Activated naive CD4-positive, alpha-beta T cell treated with Interleukin-2 at 50 U/mL for 16 hours (primary cell): ENCODE measurements around the gene CEL.
"Not testable (repeated sequence)": the region's sequence is repeated elsewhere in the genome, so short reads cannot be mapped to it uniquely, and the experiment has no call there.

ENCODE experiments used
- DNase-seq: peaks from one replicate; pipeline ENCODE4 v3.0.0-alpha.2; 2020

The CEL gene

DNA sequence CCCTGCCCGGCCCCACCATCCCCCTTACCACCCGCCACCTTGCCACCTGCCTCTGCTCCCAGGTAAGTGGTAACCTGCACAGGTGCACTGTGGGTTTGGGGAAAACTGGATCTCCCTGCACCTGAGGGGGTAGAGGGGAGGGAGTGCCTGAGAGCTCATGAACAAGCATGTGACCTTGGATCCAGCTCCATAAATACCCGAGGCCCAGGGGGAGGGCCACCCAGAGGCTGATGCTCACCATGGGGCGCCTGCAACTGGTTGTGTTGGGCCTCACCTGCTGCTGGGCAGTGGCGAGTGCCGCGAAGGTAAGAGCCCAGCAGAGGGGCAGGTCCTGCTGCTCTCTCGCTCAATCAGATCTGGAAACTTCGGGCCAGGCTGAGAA is at the start of gene CEL:
Gene CEL (plus strand): TSS at position 218 of the 382 bp plus-strand sequence. CDS start 22 bp downstream, at position 240.
- not testable (repeated sequence) for DNase-seq

DNA sequence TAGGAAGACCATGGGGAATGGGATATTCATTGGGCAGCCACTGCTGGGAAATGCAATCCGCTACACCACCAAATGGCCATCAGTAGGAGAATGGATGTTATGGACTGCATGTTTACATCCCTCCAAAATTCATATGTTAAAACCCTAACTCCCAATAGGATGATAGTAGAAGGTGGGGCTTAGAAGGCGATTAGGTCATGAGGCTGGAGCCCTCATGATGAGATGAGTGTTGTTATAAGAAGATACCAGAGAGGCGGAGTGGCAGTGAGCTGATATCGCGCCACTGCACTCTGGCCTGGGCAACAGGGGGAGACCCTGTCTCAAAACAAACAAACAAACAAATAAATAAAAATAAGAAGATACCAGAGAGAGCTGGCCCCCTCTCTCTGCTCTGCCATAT is 47.1 kb upstream of the CEL start:
- DNase-seq: no peak

DNA sequence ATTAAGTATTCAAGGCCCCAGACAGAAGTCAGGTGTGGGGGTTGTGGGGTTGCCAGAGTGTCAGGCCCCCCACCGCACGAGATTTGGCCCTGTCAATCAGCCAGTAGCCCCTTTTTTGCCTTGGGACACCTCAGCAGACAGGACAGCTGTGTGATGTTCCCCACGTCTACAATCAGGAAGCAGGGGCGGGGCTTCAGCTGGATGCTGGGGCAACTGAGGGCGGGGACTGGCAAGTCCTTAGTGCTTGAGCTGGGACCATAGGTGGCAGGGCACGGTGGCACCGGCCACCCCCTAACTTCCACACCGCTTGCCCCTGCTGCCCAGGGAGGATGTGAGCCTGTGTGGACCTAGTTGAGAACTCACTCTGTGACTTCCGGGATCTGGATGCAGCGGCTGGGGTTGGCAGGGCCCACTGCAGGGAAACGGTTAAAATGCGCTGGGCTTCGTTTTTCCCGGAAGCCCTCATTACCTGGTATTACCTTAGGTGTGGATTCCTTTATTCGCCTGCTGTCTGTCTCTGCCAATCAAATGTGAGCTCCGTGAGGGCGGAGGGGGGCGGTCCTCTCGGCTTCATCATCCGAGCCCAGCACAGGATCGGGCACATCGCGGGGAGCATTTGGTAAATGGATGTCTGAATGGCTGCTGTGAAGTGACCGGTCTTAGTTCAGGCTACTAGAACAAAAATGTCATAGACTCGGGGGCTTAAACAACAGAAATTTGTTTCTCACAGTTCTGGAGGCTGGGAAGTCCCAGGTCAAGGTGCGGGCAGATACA is 38.5 kb upstream of the CEL start:
- DNase-seq: peak; percentile 35

DNA sequence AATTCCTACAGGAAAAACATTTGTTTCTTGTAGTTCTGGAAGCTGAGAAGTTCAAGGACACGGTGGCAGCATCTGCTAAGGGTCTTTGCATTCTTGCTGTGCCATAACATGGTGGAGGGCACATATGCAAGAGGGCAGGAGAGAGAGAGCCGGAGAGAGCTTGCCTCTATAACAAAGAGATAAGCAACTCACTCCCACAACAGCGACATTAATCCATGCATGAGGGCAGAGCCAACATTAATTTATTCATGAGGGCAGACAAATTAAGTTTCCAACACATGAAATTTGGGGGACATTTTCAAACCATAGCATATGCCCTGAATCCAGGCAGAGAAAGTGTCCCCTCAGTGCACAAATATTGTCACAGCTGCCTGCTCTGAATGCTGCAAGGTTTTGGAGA is 35.4 kb upstream of the CEL start:
- DNase-seq: no peak

DNA sequence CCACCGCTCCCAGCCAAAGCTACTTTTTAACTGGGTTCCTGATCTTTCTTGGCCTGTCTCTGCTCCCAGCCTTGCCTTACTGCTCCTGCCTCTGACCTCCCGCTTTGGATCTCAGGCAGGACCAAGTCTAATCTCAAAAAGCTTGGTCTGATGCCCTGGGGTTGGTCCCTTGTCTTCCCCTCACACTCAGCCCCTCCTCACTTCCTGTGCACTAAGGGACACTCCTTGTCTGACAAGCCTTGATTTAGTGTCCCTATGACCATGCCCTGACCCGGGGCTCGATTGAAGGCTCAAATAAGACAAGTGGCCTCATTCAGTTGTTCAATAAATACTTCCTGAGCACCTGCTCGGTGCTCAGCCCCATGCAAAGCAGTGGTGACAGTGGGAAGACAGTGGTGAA is 34.6 kb upstream of the CEL start:
- DNase-seq: no peak

DNA sequence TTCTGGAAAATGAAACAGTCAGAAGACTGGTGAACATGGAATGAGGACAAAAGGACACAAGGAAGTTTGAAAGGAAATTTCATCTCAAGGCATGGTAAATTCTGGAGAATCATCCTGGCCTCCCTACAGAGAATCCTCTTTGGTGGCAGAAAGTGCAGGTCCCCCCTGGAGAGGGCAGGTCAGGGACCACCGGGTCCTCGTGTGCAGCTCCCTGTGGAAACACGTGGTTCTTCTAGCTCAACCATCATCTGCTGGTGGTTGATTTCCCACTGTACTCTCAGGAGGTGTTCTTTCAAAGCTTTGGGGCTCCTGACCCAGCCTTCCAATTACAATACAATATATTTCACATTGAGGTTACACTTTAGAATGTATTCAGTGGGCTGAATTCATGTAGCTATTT is 33.6 kb upstream of the CEL start:
- no peak for DNase-seq

DNA sequence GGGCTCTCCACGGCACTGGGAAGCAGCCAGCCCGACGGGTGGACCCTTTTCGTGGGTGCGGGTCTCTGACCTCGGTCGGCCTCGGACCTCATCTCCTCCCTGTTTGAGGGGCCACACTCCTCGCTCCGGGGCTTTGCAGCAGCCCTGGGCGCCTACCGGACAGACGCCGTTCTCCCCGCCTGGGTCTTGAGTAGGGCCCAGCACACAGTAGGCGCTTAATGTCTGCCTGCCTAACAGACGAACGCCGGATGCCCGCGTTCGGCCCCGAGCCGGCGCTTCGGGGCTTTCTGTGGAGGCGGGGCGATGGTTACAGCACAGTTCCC is 31.8 kb upstream of the CEL start:
- DNase-seq: no peak

DNA sequence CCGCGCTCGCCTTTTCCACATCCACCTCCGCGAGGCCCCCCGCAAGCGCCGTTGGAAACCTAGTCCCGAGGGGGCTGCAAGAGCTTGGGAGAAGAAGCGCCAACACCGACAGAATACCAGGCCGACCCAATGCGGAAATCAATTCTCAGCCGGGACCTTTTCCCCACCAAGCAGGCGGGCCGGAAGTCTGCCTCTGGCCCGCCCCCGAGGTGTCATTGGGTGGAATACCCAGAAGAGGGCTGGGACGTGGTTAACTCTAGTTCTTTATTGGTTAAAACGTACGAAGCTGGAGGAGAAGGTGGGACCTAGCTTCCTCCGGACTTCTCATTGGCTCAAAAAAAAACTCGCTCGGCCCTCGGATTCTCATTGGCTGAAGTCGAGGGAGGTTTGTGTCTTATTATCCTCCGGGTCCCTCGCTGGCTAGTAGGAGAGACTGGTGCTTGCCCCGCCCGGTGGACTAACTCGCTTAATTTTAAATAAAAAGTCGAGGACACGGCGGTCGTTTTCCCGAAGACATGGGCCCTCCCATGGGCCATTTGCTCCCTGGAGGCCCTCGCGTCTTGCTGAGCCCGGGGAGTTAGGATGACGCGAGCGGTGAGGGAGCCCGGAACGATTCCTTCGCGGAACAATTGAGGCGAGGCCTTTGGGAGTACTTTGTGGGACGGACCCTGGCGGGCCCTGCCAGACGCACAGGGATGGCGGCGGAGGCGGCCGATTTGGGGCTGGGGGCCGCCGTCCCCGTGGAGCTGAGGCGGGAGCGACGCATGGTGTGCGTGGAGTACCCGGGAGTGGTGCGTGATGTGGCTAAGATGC is 31.3 kb upstream of the CEL start, which contains the start of gene GTF3C5:
Gene GTF3C5 (plus strand): TSS at position 681 of the 813 bp plus-strand sequence. CDS start 15 bp downstream, at position 696.
- DNase-seq: peak; percentile 93

DNA sequence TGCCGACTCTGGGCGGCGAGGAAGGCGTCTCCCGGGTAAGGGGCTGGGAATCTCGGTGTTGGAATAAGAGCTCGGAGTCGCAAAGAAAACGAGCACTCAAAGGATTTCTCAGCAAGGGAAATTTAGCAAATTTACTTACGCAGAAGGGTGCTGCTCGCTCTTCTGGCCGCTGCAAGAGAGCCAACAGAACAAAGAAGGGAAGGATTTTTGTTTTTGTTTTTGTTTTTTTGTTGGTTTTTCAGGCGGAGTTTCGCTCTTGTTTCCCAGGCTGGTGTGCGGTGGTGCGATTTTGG is 30.7 kb upstream of the CEL start:
- DNase-seq: no peak

DNA sequence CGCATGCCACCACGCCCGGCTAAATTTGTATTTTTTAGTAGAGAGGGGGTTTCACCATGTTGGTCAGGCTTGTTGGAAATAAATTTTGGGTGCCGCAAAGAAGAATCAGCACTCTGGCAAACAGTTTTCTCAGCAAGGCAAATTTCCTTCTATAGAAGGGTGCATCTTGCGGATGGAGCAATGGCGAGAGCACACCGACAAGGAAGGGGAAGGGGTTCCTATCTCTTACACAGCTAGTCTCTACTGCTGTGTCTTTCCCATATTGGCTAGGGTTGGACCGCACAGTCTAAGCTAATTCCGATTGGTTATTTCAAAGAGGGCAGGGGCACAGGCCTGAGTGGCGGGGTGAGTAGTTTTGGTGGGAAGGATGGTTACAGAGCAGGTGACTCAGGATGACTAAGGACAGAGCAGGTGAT is 30.3 kb upstream of the CEL start:
- no peak for DNase-seq

DNA sequence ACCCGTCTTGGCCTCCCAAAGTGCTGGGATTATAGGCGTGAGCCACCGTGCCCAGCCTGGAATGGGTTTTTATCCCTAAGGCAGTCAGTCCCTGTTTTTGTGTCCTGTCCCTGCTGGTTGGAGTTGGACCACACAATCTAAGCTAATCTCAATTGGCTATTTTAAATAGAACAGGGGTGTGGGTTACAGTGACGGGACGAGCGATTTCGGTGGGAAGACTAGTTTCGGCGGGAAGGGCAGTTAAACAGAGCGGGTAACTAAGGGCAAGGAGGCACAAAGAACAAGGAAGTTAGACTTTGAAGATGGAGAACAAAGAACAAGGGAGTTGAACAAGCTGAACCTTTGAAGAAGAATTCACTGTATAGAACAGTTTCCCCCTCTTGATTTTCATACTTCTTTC is 29.6 kb upstream of the CEL start:
- DNase-seq: no peak

DNA sequence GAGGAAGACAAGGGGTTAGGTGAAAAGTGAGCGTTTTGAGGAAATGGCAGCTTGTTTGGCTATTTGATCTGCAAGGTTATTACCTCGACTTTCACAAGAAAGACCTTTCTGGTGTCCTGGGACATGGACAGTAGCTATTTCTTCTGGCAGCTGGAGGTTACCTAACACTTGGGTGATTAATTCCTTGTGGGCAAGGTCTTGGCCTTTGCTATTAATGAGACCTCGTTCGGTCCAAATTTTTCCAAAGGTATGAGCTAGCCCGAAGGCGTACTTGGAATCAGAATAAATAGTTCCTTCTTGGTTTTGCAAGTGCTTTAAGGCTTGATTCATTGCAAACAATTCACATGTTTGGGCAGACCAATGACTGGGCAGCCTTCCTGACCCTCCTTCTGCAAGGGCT is 26.1 kb upstream of the CEL start:
- no peak for DNase-seq

DNA sequence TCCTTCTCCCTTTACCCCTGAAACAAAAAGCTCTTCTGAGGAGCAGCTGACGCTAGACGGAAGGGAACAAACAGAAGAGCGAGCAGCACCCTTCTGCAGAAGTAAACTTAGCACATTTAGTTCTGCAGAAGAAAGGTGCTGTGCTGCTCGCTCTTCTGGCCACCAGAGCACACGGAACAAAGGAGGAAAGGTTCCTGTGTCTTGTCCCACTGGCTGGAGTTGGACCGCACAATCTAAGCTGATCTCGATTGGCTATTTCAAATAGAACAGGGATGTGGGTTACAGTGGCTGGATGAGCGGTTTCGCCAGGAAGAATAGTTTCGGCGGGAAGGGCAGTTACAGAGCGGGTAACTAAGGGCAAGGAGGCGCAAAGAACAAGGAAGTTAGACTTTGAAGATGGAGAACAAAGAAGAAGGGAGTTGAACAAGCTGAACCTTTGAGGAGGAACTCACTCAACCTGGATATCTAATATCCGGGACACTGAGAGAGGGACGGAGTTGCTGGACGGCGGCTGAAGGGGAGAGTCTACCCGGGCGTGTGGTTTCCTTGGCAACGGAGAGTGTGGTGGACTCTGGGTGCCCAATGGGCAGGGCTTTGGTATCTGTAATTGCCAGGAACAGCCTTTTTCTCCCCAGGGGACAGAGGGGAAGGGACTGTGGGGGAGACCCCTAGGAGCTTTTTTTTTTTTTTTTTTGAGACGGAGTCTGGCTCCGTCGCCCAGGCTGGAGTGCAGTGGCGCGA is 23.8 kb upstream of the CEL start:
- no peak for DNase-seq

DNA sequence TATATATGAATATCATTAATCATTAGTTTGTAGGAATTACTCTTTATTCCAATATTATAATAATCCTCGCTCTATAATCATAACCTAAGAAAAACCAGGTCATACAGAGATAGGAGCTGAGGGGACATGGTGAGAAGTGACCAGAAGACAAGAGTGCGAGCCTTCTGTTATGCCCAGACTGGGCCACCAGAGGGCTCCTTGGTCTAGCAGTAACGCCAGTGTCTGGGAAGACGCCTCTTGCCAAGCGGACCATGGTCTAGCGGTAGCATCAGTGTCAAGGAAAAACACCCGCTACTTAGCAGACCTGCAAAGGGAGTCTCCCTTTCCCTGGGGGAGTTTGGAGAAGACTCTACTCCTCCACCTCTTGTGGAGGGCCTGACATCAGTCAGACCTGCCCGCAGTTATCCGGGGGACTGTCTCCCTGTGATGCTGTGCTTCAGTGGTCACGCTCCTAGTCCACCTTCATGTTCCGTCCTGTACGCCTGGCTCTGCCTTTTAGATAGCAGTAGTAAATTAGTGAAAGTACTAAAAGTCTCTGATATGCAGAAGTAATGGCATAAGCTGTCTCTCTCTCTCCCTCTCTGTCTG is 20.8 kb upstream of the CEL start:
- peak; percentile 53 for DNase-seq

DNA sequence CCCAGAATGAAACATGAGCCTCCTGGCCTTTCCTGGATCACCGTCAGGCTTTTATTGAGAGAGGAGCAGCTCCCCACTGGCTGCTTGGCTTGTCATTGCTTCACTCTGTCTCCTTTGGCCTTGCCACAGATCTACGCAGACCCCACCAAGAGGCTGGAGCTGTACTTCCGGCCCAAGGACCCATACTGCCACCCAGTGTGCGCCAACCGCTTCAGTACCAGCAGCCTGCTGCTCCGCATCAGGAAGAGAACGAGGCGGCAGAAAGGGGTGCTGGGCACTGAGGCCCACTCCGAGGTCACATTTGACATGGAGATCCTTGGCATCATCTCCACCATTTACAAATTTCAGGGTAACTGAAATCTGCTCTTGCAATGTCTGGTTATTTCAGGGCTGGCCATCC is 19.8 kb upstream of the CEL start:
- no peak for DNase-seq

DNA sequence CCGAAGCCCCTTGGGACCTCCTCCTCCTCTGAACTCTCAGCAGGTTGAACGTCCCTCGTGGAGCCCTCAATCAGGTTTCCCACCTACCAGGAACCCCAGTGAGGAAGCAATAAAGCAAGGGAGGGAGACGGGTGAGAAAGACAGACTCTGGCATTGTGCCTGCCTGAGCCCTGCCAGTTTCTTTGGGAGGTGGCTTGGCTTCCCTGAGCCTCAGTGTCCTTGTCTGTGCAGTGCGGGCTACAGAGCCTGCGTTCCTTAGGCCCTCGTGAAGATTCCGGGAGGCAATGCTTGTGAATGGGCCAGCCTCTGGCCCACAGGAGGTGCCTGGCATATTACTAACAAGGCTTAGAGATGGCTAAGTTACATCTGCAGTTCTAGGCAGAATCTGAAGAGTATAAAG is 19.1 kb upstream of the CEL start:
- DNase-seq: no peak

DNA sequence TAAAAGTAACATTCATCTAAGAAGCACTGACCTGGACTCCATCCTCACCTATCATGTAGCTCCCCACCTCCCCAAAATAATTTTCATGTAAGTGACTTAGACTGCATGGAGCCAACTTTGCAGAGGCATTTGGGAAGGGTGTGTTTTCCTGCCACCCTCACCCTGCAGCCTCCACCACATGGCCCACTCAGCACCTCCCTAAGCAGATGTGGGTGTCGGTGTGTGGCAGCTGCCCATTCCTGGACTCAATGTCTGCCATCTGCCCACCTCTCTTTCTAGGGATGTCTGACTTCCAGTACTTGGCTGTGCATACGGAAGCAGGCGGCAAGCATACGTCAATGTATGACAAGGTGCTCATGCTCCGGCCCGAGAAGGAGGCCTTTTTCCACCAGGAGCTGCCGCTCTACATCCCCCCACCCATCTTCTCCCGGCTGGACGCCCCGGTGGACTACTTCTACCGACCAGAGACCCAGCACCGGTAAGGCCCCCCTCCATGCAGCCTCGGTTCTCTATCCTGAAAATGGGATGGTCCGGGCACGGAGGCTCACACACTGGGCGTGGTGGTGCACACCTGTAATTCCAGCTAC is 18.2 kb upstream of the CEL start:
- no peak for DNase-seq

DNA sequence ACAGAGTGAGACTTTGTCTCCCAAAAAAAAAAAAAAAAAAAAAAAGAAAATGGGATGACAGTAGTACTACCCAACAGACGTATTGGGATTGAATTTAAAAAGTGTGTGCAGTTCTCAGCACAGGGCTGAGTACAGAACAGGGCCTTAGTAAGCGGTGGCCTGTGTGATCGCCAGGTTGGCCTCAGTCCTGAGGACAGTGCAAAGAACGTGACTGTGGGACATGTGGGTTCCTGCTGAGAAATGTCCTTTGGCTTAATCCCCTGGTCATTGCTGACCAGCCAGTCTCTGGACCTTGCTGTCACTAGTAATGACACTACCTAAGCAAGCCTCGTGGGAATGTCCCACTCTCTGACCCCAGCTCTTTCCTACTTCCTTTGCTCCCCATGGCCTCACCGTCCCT is 17.7 kb upstream of the CEL start:
- no peak for DNase-seq

DNA sequence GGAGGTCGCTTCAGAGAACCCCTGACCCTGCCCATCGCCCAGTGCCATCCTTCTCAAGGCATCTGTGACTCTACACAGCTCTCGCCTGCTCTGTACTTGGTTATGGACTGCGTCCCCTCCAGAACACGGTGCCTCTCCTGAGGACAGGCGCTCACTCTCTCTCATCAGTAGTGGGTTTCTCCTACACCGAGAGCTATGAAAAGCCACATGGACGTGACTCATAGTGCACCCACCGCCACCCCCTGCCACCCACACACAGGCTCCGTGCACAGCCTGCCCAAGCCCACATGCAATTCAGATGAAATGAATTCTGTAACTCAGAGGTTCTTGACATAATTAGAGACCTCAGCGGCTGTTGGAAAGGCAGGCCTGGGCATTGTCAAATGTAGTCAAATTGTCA is 17.1 kb upstream of the CEL start:
- no peak for DNase-seq

DNA sequence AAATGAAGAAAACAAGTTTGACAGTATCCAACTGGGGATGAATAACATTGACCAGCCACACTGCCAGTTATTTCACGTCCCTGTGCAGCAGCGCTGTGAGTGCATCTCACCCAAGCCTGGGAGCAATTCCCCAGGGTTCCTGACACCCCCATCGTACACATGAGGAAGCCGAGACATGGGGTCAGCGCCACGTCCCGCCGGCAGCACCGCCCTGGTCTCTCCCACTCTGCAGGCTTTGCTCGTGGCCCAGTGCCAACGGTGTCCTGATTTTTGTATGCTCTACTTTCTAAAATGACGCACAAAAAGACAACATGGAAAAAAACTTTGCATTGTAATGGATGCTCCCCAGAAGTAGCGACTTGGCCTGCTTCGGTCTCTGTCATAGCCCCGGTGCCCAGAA is 16.6 kb upstream of the CEL start:
- no peak for DNase-seq

DNA sequence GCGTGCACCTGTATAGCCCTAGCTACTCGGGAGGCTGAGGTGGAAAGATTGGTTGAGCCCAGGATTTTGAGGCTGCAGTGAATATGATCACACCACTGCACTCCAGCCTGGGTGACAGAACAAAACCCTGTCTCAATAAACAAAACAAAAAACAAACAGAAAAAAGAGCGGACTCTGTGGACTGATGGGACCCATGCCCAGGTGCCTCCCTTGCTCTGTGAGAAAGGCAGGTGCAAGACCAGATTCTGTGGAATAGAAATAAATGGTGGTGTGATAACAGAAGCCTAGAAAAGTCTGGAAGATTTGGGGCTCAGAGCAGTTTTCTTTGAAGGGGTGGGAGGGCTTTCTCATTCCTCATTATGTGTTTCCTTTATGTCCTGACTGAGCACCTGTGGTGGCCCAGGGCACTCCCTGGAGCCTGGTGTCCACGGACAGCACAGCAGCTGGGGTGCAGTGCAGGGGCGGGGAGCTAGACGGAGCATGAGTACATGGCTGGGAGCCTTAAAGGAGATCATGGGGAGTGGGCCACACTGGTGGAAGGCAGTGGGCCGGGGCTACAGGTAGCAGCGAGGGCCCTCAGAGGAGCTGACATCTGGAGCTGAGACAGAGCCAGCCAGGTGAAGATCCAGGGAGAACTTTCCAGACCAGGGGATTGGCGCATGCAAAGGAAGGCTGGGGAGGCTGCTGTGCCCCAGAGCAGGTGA is 15.4 kb upstream of the CEL start:
- DNase-seq: no peak

DNA sequence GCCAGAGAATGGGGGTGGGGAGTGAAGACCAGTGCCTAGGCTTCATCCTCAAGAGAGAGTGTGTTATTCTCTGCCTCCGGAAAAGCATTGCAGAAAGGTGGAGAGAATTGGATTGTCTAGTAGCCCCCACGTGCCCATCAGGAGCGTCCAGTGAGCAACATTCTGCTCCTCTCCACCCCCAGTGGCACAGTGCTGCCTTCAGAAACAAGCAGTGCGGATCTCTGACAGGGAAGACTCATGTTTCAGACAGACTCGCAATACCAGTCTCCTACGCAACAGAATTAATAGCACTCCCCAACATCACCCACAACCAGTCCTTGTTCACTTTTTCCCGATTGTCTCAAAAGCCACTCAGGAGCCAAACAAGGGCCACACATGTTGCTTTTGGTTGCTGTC is 14.9 kb upstream of the CEL start:
- no peak for DNase-seq

DNA sequence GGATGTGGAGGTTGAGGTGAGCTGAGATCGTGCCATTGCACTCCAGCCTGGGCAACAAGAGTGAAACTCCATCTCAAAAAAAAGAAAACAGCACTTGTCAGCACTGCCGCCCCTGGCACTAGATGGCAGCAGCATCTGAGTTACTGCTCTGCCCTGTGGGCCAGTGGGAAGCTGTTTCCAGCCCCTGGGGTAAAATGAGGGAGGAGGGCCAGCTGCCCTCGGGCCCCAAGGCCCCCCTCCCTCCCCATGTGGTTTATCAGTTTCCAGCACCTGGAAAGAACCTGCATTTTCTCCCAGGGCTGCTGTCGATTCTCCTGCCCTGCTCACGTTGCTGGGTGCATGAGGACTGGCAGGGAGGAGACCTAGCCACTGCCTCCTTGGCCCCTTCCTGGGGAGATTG is 13.2 kb upstream of the CEL start:
- DNase-seq: peak; percentile 28
